GM23338 (cell line): ENCODE measurements around the gene EPHB3.

Experiments
- CREB1 ChIP-seq: fragments of 250-450 bp; sonication (Bioruptor Pico); IDR thresholded peaks from 2 replicates; pipeline ENCODE4 v1.5.0; 2020; ENCODE audit warnings: low read depth, mild to moderate bottlenecking, moderate library complexity
- POLR2AphosphoS5 ChIP-seq: IDR thresholded peaks from 2 replicates; pipeline ENCODE4 v1.6.1; 2016; ENCODE audit warnings: antibody characterized with exemption, low read depth
- TF ChIP-seq, protein P1 (sequence below), 2 experiments: fragments of 200-600 bp in 1 of 2; sonication (generic) in 1 of 2; conservative IDR thresholded peaks; 2 replicates each; pipeline versions ENCODE4 v1.5.1 to v1.6.1; 2016 to 2017; ENCODE audit warnings: antibody characterized with exemption in 2 of 2, low read depth in 2 of 2, mild to moderate bottlenecking in 2 of 2, moderate library complexity in 1 of 2

DNA sequence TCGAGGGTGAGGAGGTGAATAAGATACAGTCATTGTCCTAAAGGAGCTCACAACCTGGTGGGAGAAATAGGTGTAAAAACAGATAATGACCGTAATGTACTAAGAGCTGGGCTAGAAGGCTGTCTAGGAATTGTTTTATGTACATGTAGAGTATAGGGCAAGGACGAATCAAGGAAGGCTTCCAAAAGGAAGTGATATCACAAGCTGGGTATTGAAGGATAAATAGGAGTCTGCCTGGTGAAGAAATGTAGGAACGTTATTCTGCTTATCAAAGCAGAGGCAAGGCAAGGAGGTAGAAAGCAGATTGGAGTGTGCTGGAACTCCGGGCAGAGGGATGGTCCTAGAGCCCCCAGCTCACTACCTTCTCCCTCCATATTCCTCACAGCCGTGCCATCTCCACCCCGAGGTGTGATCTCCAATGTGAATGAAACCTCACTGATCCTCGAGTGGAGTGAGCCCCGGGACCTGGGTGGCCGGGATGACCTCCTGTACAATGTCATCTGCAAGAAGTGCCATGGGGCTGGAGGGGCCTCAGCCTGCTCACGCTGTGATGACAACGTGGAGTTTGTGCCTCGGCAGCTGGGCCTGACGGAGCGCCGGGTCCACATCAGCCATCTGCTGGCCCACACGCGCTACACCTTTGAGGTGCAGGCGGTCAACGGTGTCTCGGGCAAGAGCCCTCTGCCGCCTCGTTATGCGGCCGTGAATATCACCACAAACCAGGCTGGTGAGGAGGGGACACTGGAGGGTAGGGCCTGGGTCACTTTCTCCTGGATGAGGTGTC lies 15.1 kb downstream of the EPHB3 start:
- TF ChIP-seq, protein P1, sequence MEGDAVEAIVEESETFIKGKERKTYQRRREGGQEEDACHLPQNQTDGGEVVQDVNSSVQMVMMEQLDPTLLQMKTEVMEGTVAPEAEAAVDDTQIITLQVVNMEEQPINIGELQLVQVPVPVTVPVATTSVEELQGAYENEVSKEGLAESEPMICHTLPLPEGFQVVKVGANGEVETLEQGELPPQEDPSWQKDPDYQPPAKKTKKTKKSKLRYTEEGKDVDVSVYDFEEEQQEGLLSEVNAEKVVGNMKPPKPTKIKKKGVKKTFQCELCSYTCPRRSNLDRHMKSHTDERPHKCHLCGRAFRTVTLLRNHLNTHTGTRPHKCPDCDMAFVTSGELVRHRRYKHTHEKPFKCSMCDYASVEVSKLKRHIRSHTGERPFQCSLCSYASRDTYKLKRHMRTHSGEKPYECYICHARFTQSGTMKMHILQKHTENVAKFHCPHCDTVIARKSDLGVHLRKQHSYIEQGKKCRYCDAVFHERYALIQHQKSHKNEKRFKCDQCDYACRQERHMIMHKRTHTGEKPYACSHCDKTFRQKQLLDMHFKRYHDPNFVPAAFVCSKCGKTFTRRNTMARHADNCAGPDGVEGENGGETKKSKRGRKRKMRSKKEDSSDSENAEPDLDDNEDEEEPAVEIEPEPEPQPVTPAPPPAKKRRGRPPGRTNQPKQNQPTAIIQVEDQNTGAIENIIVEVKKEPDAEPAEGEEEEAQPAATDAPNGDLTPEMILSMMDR (conservative IDR thresholded peaks at IDR 0.05; ENCODE audit: low read depth in 2 of 2) = no peak
- TF ChIP-seq POLR2AphosphoS5 (no peak), CREB1 (CRISPR knock-in tag) (no peak)
